Body of pancreas (tissue), 4 donors: Measurements from ENCODE around the gene ACYP2. TPM values are rescaled to one million over a fixed set of nuclear protein-coding genes. Genes with fewer than 3 reads are reported as not detected.
A peak's percentile ranks its signal among the peaks of the same experiment; 100 is the strongest.

Experiments
- ATAC-seq: fragments of 150-250 bp; one replicate; pipeline ENCODE4 v1.9.1; 2016
- DNase-seq, 4 donors: peaks; one replicate each; pipeline ENCODE4 v3.0.0-alpha.2; 2019
- H3K27ac ChIP-seq, 4 donors: fragments of 200-600 bp; sonication (generic); 1 replicate in 3 of 4; 2 replicates in 1 of 4; pipeline versions ENCODE4 v1.5.1 to v1.6.1; 2016 to 2019; ENCODE audit warnings: mild to moderate bottlenecking in 1 of 4, mixed read lengths in 1 of 4, moderate library complexity in 1 of 4
- H3K27me3 ChIP-seq, 2 donors: fragments of 200-600 bp; sonication (generic); one replicate each; pipeline ENCODE4 v1.6.0; 2016; ENCODE audit warnings: mild to moderate bottlenecking in 1 of 2
- H3K36me3 ChIP-seq, 2 donors: fragments of 200-600 bp; sonication (generic); replicated peaks in 1 of 2; 2 replicates each; pipeline ENCODE4 v1.5.1; 2016; ENCODE audit warnings: low read depth in 2 of 2; ENCODE audit not compliant: insufficient read depth in 1 of 2
- H3K4me1 ChIP-seq: fragments of 200-600 bp; sonication (generic); one replicate; pipeline ENCODE4 v1.6.0; 2016
- H3K4me3 ChIP-seq, 2 donors: fragments of 200-600 bp; sonication (generic); 1 replicate in 1 of 2; 2 replicates in 1 of 2; pipeline ENCODE4 v1.5.1; 2016 to 2019
- H3K9me3 ChIP-seq, 3 donors: fragments of 200-600 bp; sonication (generic); 1 replicate in 2 of 3; 2 replicates in 1 of 3; pipeline ENCODE4 v1.5.1; 2016
- POLR2A ChIP-seq, 3 donors: fragments of 450-650 bp; IDR thresholded peaks; one replicate each; pipeline ENCODE4 v1.6.1; 2016; ENCODE audit warnings: antibody characterized with exemption in 3 of 3, mild to moderate bottlenecking in 2 of 3
- WGBS, 2 donors: methylation state at CpG; one replicate each; pipeline ENCODE4 v1.1.5; 2017; 5-methylcytosine and 5-hydroxymethylcytosine counted together
- intact Hi-C: fragments of 100-400 bp; cut with DNase I; formaldehyde crosslinking; loops from one replicate; pipeline ENCODE4 v1.15.1; 2023
- total RNA-seq, 2 donors: library from RNA; depleted of rRNA; stranded (reverse); fragments of >200 nt; gene quantifications; one replicate each; pipeline ENCODE4 v1.1.0, GENCODE V29; 2016
- TF ChIP-seq, protein P1 (sequence below), 7 experiments: fragments of 450-650 bp in 4 of 7; fragments of 200-600 bp in 3 of 7; sonication (generic) in 3 of 7; IDR thresholded peaks; one replicate each; pipeline ENCODE4 v1.5.1; 2016 to 2019; ENCODE audit warnings: antibody characterized with exemption in 7 of 7

Gene ACYP2
- total RNA-seq, 2 donors from 2014 or later: 2.6 to 11.2 TPM

DNA sequence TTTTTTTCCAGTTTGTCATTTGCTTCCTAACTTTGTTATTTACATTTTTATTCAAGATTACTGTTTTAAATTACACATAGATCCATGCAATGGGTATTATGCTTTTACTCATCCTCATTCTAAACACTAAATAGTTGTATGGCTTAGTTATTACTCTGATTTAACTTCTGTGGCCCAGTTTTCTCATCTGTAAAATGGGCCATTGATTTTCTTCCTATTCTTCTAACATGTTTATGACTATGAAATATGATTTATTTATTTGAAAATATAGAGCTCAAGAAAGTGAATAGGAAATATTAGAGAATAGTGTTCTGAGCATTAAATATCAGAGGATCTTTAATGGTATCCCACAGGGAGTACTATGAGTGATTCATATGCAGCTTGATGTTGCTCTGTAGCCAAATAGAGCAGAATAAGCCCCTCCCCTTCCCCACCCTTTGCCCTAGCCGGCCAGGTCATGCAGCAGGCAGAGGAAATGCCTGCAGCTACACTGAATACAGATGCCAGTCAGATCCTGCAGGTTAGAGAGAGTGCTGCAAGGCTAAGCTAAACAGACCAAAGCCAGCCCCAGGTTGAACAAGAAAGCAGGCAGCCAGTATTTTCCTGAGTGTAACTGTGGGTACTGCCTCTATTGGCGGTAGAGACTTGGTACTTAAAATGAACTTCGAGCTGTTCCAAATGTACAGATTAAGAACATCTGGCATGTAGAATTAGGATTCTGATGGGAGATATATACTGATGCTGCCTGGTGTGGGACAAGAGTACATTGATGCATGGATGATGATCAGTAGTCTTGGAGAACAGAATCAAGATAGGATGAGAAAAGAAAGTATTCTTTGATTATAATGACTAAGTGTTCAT, 11.7 kb upstream of the ACYP2 start:
- H3K36me3 ChIP-seq: no peaks in the 10 kb centered on the region
- TF ChIP-seq POLR2A (IDR thresholded peaks at IDR 0.05): no peak
- TF ChIP-seq, protein P1, sequence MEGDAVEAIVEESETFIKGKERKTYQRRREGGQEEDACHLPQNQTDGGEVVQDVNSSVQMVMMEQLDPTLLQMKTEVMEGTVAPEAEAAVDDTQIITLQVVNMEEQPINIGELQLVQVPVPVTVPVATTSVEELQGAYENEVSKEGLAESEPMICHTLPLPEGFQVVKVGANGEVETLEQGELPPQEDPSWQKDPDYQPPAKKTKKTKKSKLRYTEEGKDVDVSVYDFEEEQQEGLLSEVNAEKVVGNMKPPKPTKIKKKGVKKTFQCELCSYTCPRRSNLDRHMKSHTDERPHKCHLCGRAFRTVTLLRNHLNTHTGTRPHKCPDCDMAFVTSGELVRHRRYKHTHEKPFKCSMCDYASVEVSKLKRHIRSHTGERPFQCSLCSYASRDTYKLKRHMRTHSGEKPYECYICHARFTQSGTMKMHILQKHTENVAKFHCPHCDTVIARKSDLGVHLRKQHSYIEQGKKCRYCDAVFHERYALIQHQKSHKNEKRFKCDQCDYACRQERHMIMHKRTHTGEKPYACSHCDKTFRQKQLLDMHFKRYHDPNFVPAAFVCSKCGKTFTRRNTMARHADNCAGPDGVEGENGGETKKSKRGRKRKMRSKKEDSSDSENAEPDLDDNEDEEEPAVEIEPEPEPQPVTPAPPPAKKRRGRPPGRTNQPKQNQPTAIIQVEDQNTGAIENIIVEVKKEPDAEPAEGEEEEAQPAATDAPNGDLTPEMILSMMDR (IDR thresholded peaks at IDR 0.05): peak in 1 of 7 experiments; percentile 2
- intact Hi-C loops: no loop called here
- ATAC-seq (peak; percentile 73), DNase-seq (peak in 3 of 4 donors; percentile 44 to 60 (median 47))
- H3K4me3 ChIP-seq: no peak overlapping the region
- H3K27me3 ChIP-seq: no peaks in the 10 kb centered on the region
- no peaks in the 10 kb centered on the region for H3K9me3 ChIP-seq
- no peaks in the 10 kb centered on the region for H3K4me1 ChIP-seq
- no peak overlapping the region for H3K27ac ChIP-seq
- 33 to 45% methylated on average over 3 of the region's 3 CpGs for WGBS, 2 donors

- ATAC-seq (peak; percentile 58), DNase-seq (peak in 3 of 4 donors; percentile 25 to 44 (median 29))
- H3K27ac ChIP-seq: no peak overlapping the region
- H3K4me3 ChIP-seq: no peak overlapping the region
- H3K36me3 ChIP-seq: no peaks in the 10 kb centered on the region
- H3K27me3 ChIP-seq: no peaks in the 10 kb centered on the region
- intact Hi-C loops: no loop called here
- no peaks in the 10 kb centered on the region for H3K9me3 ChIP-seq
- H3K4me1 ChIP-seq: no peaks in the 10 kb centered on the region
- TF ChIP-seq POLR2A (IDR thresholded peaks at IDR 0.05): no peak
- TF ChIP-seq, protein P1 (IDR thresholded peaks at IDR 0.05): peak; percentile 10 to 63 (median 36)
- 67 to 73% methylated on average over 12 of the region's 12 CpGs for WGBS, 2 donors
These were observed 8.6 kb upstream of the ACYP2 start for GRCh38 chr2:54106631-54107454.

DNA sequence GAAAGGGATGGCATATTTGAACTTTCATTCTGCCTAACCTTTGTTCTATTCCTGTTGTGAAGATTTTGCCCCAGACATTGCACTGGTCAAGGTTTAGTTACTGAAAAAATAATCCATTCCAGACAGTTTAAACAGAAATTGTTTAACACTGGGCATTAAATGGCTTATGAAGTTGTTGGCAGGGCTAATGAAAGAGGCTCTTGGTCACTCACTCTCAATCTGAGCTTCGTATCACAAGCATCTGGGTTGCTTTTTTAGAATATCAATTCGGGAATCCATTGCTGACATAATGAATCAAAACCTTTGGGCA, 8.0 kb upstream of the ACYP2 start:
- DNase-seq (no peak), ATAC-seq (no peak)
- H3K27me3 ChIP-seq: no peaks in the 10 kb centered on the region
- no peak overlapping the region for H3K27ac ChIP-seq
- H3K4me1 ChIP-seq: no peaks in the 10 kb centered on the region
- no peak for TF ChIP-seq POLR2A (IDR thresholded peaks at IDR 0.05)
- TF ChIP-seq, protein P1 (IDR thresholded peaks at IDR 0.05): no peak
- 91 to 94% methylated on average over 2 of the region's 2 CpGs for WGBS, 2 donors
- no peaks in the 10 kb centered on the region for H3K9me3 ChIP-seq
- H3K36me3 ChIP-seq: no peaks in the 10 kb centered on the region
- intact Hi-C loops: no loop called here
- no peak overlapping the region for H3K4me3 ChIP-seq

GRCh38 chr2:54107903-54108615, 7.4 kb upstream of the ACYP2 start:
- ATAC-seq (no peak), DNase-seq (no peak)
- Histone ChIP-seq H3K27ac (no peak overlapping the region), H3K9me3 (no peaks in the 10 kb centered on the region), H3K4me1 (no peaks in the 10 kb centered on the region), H3K4me3 (no peak overlapping the region), H3K27me3 (no peaks in the 10 kb centered on the region), H3K36me3 (no peaks in the 10 kb centered on the region)
- WGBS, 2 donors: 82 to 87% methylated on average over 10 of the region's 10 CpGs
- intact Hi-C loops: no loop called here
- TF ChIP-seq, protein P1 (IDR thresholded peaks at IDR 0.05): no peak
- no peak for TF ChIP-seq POLR2A (IDR thresholded peaks at IDR 0.05)
